HEK293T (cell line): ENCODE measurements around the gene EYA3.

ENCODE experiments used
- CTCF ChIA-PET: fragments of 350-600 bp; formaldehyde crosslinking; extraction: SDS; loops from one replicate; lab custom pipeline; 2021; ENCODE audit warnings: antibody characterized with exemption, inconsistent platforms; lab: Yijun Ruan, JAX
- POLR2A ChIA-PET: fragments of 350-600 bp; formaldehyde crosslinking; extraction: SDS; loops from one replicate; lab custom pipeline; 2020; ENCODE audit warnings: antibody characterized with exemption, inconsistent platforms; lab: Yijun Ruan, JAX
- DNase-seq: peaks from one replicate; pipeline ENCODE4 v3.0.0; 2012; ENCODE audit warnings: mixed read lengths; ENCODE audit errors: extremely low spot score
- ARNT ChIP-seq: fragments of 450-650 bp; IDR thresholded peaks from 2 replicates; pipeline ENCODE4 v1.6.1; 2017; ENCODE audit warnings: mild to moderate bottlenecking
- BHLHE40 ChIP-seq: fragments of 450-650 bp; IDR thresholded peaks from 2 replicates; pipeline ENCODE4 v1.6.1; 2016; ENCODE audit warnings: mild to moderate bottlenecking, moderate library complexity, borderline replicate concordance
- CTBP1 ChIP-seq: fragments of 450-650 bp; IDR thresholded peaks from 2 replicates; pipeline ENCODE4 v1.6.1; 2016; ENCODE audit warnings: borderline replicate concordance
- ELF4 ChIP-seq: fragments of 450-650 bp; IDR thresholded peaks from 2 replicates; pipeline ENCODE4 v1.6.1; 2017; ENCODE audit warnings: antibody characterized with exemption
- FOXA1 ChIP-seq: fragments of 450-650 bp; IDR thresholded peaks from 2 replicates; pipeline ENCODE4 v1.6.1; 2016; ENCODE audit warnings: mild to moderate bottlenecking
- FOXK2 ChIP-seq: fragments of 450-650 bp; IDR thresholded peaks from 2 replicates; pipeline ENCODE4 v1.6.1; 2016; ENCODE audit warnings: mild to moderate bottlenecking
- FOXM1 ChIP-seq: fragments of 450-650 bp; IDR thresholded peaks from 2 replicates; pipeline ENCODE4 v1.6.1; 2017; ENCODE audit warnings: mild to moderate bottlenecking, borderline replicate concordance
- HDGF ChIP-seq: fragments of 450-650 bp; IDR thresholded peaks from 2 replicates; pipeline ENCODE4 v1.6.1; 2017; ENCODE audit warnings: antibody characterized with exemption, borderline replicate concordance
- L3MBTL2 ChIP-seq: fragments of 450-650 bp; conservative IDR thresholded peaks from 2 replicates; pipeline ENCODE4 v1.6.1; 2016; ENCODE audit warnings: mild to moderate bottlenecking
- LEF1 ChIP-seq: fragments of 450-650 bp; IDR thresholded peaks from 2 replicates; pipeline ENCODE4 v1.6.1; 2017; ENCODE audit warnings: mild to moderate bottlenecking, borderline replicate concordance
- NFRKB ChIP-seq: fragments of 450-650 bp; IDR thresholded peaks from 2 replicates; pipeline ENCODE4 v1.6.1; 2016; ENCODE audit warnings: mild to moderate bottlenecking, moderate library complexity
- PKNOX1 ChIP-seq: fragments of 450-650 bp; IDR thresholded peaks from 2 replicates; pipeline ENCODE4 v1.6.1; 2016
- SP1 ChIP-seq: fragments of 450-650 bp; IDR thresholded peaks from 2 replicates; pipeline ENCODE4 v1.6.1; 2017
- SUZ12 ChIP-seq: fragments of 450-650 bp; IDR thresholded peaks from 2 replicates; pipeline ENCODE4 v1.6.1; 2016; ENCODE audit warnings: mild to moderate bottlenecking
- TARDBP ChIP-seq: fragments of 450-650 bp; IDR thresholded peaks from 2 replicates; pipeline ENCODE4 v1.6.1; 2016
- ZNF384 ChIP-seq: fragments of 450-650 bp; IDR thresholded peaks from 2 replicates; pipeline ENCODE4 v1.6.1; 2016

The EYA3 gene

GRCh38 chr1:27960762-27961645 is 127.4 kb downstream of the EYA3 start:
- DNase-seq, result no peak
- no peak for TF ChIP-seq FOXK2
- no peak for TF ChIP-seq FOXA1
- ChIA-PET POLR2A (interaction anchor here (1.0 to 1.3 kb wide), 3 partner anchors 11 to 274 kb away, joined by 3 to 4 read pairs (median 4); no protein-coding TSS in a partner anchor), CTCF (interaction anchor here (1.2 kb wide), 1 partner anchor 104 kb away, joined by 4 read pairs; no protein-coding TSS in a partner anchor)

DNA sequence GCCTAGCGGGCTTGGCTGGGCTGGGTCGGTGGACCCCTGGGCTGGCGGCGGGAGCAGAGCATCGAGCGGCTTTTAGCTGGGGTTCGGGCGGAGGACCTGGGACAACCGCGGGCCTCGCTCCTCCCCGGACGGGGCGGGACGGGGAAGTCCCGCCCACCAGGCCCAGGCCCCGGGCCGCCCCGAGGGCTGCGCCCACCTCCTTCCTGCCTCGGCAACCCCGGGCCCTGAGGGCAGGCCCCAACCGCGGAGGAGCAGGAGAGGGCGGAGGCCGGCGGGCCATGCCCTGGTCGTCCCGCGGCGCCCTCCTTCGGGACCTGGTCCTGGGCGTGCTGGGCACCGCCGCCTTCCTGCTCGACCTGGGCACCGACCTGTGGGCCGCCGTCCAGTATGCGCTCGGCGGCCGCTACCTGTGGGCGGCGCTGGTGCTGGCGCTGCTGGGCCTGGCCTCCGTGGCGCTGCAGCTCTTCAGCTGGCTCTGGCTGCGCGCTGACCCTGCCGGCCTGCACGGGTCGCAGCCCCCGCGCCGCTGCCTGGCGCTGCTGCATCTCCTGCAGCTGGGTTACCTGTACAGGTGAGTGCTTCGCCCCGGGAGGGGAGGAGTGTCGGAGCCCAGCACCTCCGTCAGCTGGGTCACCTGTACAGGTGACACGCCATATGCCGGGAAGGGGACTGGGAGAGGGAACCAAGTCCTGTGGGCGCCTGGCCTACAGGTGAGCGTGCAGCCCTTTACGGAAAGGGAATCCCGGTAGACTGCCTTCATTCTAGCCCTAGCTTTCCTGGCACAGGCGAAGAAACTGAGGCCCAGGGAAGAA is 128.4 kb downstream of the EYA3 start, which contains the start of gene XKR8:
Gene XKR8, plus strand, starts transcription at position 182 of the 812 bp plus-strand sequence. Its CDS starts 97 bp downstream, at position 279.
- POLR2A ChIA-PET, result interaction anchor here (0.6 to 1.4 kb wide), 13 partner anchors 9 to 275 kb away, joined by 3 to 5 read pairs (median 3); partner anchors contain the start of genes EYA3 and STX12
- TF ChIP-seq FOXK2, result no peak
- no peak for TF ChIP-seq LEF1
- TF ChIP-seq L3MBTL2, result no peak
- TF ChIP-seq TARDBP, result no peak
- TF ChIP-seq PKNOX1, result no peak
- TF ChIP-seq SP1, result no peak
- no peak for TF ChIP-seq ARNT
- TF ChIP-seq FOXA1, result no peak
- TF ChIP-seq ZNF384, result no peak
- TF ChIP-seq BHLHE40, result no peak
- no peak for TF ChIP-seq SUZ12
- no peak for TF ChIP-seq ELF4
- TF ChIP-seq HDGF, result no peak
- no peak for TF ChIP-seq FOXM1
- TF ChIP-seq NFRKB, result no peak
- TF ChIP-seq CTBP1, result no peak
- peak; percentile 98 for DNase-seq
- CTCF ChIA-PET, result interaction anchor here (0.5 to 1.2 kb wide), 5 partner anchors 9 to 467 kb away, joined by 3 to 4 read pairs (median 3); no protein-coding TSS in a partner anchor

DNA sequence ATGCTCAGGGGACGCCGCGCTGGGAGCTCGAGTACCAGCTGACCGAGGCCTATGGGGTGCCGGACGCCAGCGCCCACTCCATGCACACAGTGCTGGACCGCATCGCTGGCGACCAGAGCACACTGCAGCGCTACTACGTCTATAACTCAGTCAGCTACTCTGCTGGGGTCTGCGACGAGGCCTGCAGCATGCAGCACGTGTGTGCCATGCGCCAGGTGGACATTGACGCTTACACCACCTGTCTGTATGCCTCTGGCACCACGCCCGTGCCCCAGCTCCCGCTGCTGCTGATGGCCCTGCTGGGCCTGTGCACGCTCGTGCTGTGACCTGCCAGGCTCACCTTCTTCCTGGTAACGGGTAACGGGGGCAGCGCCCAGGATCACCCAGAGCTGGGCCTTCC is 129.9 kb downstream of the EYA3 start:
- TF ChIP-seq FOXK2 (no peak), SUZ12 (no peak), PKNOX1 (no peak), CTBP1 (no peak), BHLHE40 (no peak), ARNT (no peak), HDGF (no peak), NFRKB (no peak), LEF1 (no peak)
- CTCF ChIA-PET, result no interaction called here

DNA sequence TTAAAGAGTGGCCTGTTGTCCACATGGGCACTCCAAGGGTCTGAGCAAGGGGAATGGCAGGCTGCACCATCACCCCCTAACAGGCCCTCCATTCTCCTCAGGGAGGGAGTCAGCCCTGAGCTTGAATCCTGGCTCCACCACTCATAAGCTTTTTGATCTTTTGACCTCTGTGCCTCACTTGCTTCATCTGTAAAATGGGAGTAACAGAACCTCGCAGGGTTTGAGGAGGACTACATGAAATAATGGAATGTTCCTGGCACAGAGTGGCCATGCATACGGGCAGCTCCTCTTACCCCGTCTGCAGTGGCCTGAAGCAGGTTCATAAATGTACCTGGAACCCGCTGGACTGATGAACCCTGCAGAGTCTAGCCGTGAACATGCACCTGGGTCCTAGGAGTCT is 130.8 kb downstream of the EYA3 start:
- no peak for DNase-seq
- ChIA-PET CTCF (interaction anchor here (1.2 kb wide), 1 partner anchor 22 kb away, joined by 3 read pairs; the partner anchor contains the start of gene SMPDL3B), POLR2A (interaction anchor here (1.0 kb wide), 1 partner anchor 22 kb away, joined by 4 read pairs; the partner anchor contains the start of gene SMPDL3B)
- no peak for TF ChIP-seq SP1
- TF ChIP-seq TARDBP, result no peak
- TF ChIP-seq FOXM1, result no peak
- no peak for TF ChIP-seq CTBP1
- no peak for TF ChIP-seq ARNT
- TF ChIP-seq L3MBTL2, result no peak
- TF ChIP-seq FOXA1, result no peak
- no peak for TF ChIP-seq PKNOX1
- TF ChIP-seq FOXK2, result no peak
- no peak for TF ChIP-seq HDGF

More for the DNA sequence above, 129.9 kb downstream of the EYA3 start:
- POLR2A ChIA-PET, result no interaction called here
- DNase-seq, result no peak

DNA sequence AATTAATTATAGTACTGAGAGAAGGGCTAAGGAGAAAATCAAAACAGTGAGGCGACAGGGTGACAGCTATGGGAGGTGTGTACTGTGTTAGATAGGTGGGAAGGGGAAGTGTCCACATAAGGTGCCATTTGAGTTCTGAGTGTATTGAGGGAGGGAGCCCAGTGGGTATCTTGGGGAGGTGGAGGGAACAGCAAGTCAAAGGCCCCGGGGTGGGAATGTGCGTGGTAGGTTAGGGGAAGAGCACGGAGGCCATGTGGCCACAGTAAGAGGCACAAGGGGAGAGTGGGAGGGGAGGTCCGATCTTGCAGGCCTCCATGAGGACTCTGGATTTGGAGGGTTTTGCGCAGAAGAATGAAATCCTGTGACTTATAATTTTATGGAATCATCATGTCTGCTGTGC is 131.6 kb downstream of the EYA3 start:
- no peak for TF ChIP-seq ELF4
- POLR2A ChIA-PET, result interaction anchor here (1.0 kb wide), 1 partner anchor 21 kb away, joined by 4 read pairs; the partner anchor contains the start of gene SMPDL3B
- CTCF ChIA-PET, result interaction anchor here (1.0 to 1.2 kb wide), 2 partner anchors 16 to 22 kb away, joined by 3 read pairs; partner anchors contain the start of gene SMPDL3B
- DNase-seq, result no peak
